ENCODE data around the gene SIPA1L3. TPM values are rescaled to one million over a fixed set of nuclear protein-coding genes. Genes with fewer than 3 reads are reported as not detected.

The SIPA1L3 gene
- total and polyA plus RNA-seq, 10 of the 15 experiments (the other 5 are each of a cell fraction or from before 2014, with no cell fraction given): 0.24 to 66.2 (median 19.1) TPM

DNA sequence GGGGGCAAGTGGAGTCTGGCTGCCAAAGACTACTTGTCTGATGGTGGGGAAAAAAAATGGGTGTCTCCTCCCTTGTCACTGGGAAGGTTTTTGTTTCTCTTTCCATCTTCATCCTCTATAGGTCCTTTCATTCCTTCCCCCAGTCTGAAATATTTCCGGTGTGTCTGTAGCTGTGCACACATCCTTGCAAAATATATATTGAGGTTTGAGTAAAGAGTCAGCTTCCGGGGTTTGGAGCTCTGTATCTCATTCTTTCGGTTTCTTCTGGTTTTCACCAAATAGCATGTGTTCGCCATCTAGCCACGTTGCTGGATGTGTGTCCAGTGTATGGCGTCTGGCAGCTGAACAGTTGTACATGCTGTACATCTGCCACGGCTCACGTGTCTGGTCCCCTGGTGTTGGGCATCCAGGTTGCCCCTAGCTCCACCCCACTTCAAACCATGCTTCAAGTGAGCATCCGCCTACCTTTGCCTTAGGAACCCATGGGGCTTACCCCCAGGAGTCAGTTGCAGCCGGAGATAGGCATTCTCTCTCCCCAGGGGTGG, 142.2 kb downstream of the SIPA1L3 start (continued):
- TF ChIP-seq NFYB (IDR thresholded peaks at IDR 0.05; ENCODE audit: insufficient read depth, low read depth, low read length) (no peak), SPI1 (IDR thresholded peaks at IDR 0.05; ENCODE audit: borderline replicate concordance, insufficient read depth, low read depth, low read length) (no peak), EGR1 (IDR thresholded peaks at IDR 0.05; ENCODE audit: borderline replicate concordance in 1 of 2, low read depth in 2 of 2, low read length in 2 of 2) (no peak), YBX1 (IDR thresholded peaks at IDR 0.05) (no peak), SREBF1 (IDR thresholded peaks at IDR 0.05; ENCODE audit: low read length) (no peak), MXI1 (IDR thresholded peaks at IDR 0.05; ENCODE audit: low read depth, low read length) (peak; percentile 95), SMAD5 (IDR thresholded peaks at IDR 0.05; ENCODE audit: low read depth) (no peak), GABPA (IDR thresholded peaks at IDR 0.05; ENCODE audit: low read depth) (peak; percentile 71; the same call in 1 of the 2 replicates), KLF5 (IDR thresholded peaks at IDR 0.05; ENCODE audit: partially characterized antibody) (no peak), HDAC2 (IDR thresholded peaks at IDR 0.05) (no peak), SP1 (IDR thresholded peaks at IDR 0.05; ENCODE audit: low read depth, low read length) (no peak), ATF7 (IDR thresholded peaks at IDR 0.05; ENCODE audit: low read depth) (peak; percentile 12; the same call in 1 of the 2 replicates), POLR2AphosphoS5 (IDR thresholded peaks at IDR 0.05; ENCODE audit: low read length) (peak; percentile 88), MEF2A (IDR thresholded peaks at IDR 0.05; ENCODE audit: insufficient read depth, low read depth, low read length) (no peak), IRF4 (IDR thresholded peaks at IDR 0.05; ENCODE audit: low read depth, low read length) (no peak), HCFC1 (IDR thresholded peaks at IDR 0.05; ENCODE audit: low read length) (0 out of 2 replicates have a peak, but pooled peaks have one; percentile 20)
- TF ChIP-seq, protein P1, sequence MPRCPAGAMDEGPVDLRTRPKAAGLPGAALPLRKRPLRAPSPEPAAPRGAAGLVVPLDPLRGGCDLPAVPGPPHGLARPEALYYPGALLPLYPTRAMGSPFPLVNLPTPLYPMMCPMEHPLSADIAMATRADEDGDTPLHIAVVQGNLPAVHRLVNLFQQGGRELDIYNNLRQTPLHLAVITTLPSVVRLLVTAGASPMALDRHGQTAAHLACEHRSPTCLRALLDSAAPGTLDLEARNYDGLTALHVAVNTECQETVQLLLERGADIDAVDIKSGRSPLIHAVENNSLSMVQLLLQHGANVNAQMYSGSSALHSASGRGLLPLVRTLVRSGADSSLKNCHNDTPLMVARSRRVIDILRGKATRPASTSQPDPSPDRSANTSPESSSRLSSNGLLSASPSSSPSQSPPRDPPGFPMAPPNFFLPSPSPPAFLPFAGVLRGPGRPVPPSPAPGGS (IDR thresholded peaks at IDR 0.05; ENCODE audit: borderline replicate concordance, insufficient read depth, low read depth, low read length, poor library complexity, severe bottlenecking): no peak
- TF ChIP-seq, protein P2, sequence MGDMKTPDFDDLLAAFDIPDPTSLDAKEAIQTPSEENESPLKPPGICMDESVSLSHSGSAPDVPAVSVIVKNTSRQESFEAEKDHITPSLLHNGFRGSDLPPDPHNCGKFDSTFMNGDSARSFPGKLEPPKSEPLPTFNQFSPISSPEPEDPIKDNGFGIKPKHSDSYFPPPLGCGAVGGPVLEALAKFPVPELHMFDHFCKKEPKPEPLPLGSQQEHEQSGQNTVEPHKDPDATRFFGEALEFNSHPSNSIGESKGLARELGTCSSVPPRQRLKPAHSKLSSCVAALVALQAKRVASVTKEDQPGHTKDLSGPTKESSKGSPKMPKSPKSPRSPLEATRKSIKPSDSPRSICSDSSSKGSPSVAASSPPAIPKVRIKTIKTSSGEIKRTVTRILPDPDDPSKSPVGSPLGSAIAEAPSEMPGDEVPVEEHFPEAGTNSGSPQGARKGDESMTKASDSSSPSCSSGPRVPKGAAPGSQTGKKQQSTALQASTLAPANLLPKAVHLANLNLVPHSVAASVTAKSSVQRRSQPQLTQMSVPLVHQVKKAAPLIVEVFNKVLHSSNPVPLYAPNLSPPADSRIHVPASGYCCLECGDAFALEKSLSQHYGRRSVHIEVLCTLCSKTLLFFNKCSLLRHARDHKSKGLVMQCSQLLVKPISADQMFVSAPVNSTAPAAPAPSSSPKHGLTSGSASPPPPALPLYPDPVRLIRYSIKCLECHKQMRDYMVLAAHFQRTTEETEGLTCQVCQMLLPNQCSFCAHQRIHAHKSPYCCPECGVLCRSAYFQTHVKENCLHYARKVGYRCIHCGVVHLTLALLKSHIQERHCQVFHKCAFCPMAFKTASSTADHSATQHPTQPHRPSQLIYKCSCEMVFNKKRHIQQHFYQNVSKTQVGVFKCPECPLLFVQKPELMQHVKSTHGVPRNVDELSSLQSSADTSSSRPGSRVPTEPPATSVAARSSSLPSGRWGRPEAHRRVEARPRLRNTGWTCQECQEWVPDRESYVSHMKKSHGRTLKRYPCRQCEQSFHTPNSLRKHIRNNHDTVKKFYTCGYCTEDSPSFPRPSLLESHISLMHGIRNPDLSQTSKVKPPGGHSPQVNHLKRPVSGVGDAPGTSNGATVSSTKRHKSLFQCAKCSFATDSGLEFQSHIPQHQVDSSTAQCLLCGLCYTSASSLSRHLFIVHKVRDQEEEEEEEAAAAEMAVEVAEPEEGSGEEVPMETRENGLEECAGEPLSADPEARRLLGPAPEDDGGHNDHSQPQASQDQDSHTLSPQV (IDR thresholded peaks at IDR 0.05): no peak; the same call in 1 of the 2 replicates
- TF ChIP-seq, protein P3, sequence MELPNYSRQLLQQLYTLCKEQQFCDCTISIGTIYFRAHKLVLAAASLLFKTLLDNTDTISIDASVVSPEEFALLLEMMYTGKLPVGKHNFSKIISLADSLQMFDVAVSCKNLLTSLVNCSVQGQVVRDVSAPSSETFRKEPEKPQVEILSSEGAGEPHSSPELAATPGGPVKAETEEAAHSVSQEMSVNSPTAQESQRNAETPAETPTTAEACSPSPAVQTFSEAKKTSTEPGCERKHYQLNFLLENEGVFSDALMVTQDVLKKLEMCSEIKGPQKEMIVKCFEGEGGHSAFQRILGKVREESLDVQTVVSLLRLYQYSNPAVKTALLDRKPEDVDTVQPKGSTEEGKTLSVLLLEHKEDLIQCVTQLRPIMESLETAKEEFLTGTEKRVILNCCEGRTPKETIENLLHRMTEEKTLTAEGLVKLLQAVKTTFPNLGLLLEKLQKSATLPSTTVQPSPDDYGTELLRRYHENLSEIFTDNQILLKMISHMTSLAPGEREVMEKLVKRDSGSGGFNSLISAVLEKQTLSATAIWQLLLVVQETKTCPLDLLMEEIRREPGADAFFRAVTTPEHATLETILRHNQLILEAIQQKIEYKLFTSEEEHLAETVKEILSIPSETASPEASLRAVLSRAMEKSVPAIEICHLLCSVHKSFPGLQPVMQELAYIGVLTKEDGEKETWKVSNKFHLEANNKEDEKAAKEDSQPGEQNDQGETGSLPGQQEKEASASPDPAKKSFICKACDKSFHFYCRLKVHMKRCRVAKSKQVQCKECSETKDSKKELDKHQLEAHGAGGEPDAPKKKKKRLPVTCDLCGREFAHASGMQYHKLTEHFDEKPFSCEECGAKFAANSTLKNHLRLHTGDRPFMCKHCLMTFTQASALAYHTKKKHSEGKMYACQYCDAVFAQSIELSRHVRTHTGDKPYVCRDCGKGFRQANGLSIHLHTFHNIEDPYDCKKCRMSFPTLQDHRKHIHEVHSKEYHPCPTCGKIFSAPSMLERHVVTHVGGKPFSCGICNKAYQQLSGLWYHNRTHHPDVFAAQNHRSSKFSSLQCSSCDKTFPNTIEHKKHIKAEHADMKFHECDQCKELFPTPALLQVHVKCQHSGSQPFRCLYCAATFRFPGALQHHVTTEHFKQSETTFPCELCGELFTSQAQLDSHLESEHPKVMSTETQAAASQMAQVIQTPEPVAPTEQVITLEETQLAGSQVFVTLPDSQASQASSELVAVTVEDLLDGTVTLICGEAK (IDR thresholded peaks at IDR 0.05; ENCODE audit: borderline replicate concordance): peak; percentile 56; the same call in 1 of the 2 replicates

All from GM12878 (cell line).